ENCODE data around the gene ANKRD10.

DNA sequence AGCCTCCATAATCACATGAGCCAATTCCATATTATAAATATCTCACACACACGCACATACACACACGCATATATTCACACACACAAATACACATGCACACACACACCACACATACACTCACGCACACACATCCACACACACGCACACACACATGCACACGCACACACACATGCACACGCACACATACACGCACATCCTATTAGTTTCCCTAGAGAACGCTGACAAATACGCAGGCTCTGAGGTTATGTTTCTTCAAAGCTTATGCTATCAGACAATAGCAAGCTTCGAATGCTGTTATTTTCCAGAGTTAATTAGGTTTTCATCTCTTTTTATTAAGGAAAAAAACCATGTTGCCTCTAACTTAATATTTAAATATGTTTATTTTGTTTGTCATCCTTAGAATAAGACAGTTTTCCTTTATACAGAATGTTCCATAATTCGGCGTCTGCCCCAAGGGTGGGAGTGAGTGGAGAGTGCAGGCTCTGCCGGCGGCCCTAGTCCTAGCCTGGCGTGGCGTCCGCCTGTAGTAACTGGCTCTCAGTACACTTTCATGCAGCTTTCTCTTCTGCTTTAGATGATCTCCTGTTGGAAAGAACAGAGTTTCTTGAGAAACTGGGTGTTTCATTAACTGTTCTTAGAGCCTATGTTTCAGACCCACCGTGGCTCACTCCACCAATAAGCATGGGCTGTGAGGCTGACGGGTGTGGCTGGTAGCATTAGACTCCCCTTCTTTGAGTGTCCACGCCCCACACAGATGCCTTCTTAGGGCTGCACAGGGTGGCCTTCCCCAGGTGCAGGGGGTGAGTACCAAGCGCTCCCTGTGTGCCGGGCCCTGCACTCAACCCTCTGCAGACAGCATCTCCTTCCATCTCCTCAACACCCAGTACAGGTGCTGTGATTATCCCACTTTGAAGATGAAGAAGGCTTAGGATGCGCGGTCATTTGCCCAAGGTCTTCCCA is 30.4 kb upstream of the ANKRD10 start:
- no peak for TF ChIP-seq CTCF (IDR thresholded peaks at IDR 0.05)
- TF ChIP-seq POLR2A (IDR thresholded peaks at IDR 0.05), result no peak
